DOHH2 (cell line): ENCODE results near the gene THRB.

Source experiments
- EZH2phosphoT487 ChIP-seq: fragments of 200-600 bp; sonication (generic); IDR thresholded peaks from 2 replicates; pipeline ENCODE4 v1.6.1; 2017; ENCODE audit warnings: borderline replicate concordance, mild to moderate bottlenecking, antibody characterized with exemption, low read length, moderate library complexity, mixed read lengths
- TF ChIP-seq, protein P1 (sequence below): fragments of 200-600 bp; sonication (generic); IDR thresholded peaks from one replicate; pipeline ENCODE4 v1.5.1; 2014; ENCODE audit warnings: antibody characterized with exemption, mild to moderate bottlenecking, low read depth, low read length; ENCODE audit not compliant: poor library complexity, severe bottlenecking

DNA sequence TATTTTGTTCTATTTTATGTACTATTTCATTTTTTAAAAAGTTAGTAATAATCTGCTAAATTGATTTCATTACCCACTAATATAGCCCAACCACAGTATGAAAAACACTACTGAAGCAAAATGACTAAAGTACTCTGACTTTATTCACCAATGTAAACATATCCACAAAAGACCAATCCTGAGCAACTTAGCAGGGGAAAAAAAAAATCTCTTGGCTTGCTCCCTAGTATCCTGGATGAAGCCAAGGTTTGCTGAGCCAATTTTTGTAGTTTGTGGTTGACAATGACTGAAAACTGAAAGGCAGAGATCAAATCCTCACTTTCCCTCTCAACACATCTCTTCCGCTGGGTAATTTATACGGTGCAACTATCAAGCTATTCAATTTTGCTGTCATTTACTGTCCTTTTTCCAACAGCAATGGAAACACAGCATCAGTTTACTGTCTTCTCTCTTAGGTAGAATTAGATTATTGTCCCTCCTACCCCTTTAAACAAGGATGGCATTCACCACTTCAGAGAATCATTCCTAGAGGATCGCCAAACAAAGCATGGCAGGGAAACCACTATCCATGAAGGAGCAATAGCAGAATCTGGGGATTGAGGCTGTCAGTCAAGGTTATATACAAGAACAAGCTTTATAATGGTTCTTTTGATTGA, 149.7 kb downstream of the THRB start:
- TF ChIP-seq, protein P1, sequence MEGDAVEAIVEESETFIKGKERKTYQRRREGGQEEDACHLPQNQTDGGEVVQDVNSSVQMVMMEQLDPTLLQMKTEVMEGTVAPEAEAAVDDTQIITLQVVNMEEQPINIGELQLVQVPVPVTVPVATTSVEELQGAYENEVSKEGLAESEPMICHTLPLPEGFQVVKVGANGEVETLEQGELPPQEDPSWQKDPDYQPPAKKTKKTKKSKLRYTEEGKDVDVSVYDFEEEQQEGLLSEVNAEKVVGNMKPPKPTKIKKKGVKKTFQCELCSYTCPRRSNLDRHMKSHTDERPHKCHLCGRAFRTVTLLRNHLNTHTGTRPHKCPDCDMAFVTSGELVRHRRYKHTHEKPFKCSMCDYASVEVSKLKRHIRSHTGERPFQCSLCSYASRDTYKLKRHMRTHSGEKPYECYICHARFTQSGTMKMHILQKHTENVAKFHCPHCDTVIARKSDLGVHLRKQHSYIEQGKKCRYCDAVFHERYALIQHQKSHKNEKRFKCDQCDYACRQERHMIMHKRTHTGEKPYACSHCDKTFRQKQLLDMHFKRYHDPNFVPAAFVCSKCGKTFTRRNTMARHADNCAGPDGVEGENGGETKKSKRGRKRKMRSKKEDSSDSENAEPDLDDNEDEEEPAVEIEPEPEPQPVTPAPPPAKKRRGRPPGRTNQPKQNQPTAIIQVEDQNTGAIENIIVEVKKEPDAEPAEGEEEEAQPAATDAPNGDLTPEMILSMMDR = no peak
- TF ChIP-seq EZH2phosphoT487 = no peak
